Activated CD8-positive, alpha-beta T cell treated with anti-CD3 and anti-CD28 coated beads for 36 hours (primary cell): ENCODE measurements around the gene TNNI3K. TPM values are rescaled to one million over a fixed set of nuclear protein-coding genes. Genes with fewer than 3 reads are reported as not detected.

Experiments
- ATAC-seq: fragments of 200-7000 bp; cut with Tn5 transposase; one replicate; pipeline ENCODE4 v1.10.0; 2021; ENCODE audit warnings: mild to moderate bottlenecking, moderate library complexity
- CTCF ChIA-PET: fragments of 350-600 bp; sonication (Branson Sonifier 250); formaldehyde crosslinking; loops from one replicate; lab custom pipeline; 2021; ENCODE audit warnings: antibody characterized with exemption; lab: Charles Lee
- POLR2A ChIA-PET: fragments of 350-600 bp; sonication (Branson Sonifier 250); formaldehyde crosslinking; loops from one replicate; lab custom pipeline; 2021; ENCODE audit warnings: antibody characterized with exemption; lab: Charles Lee
- DNase-seq: peaks from one replicate; pipeline ENCODE4 v3.0.0-alpha.2; 2020
- H3K27ac Mint-ChIP-seq: one replicate; pipeline ENCODE4 v1.8.0; 2021; ENCODE audit warnings: mild to moderate bottlenecking, mixed read lengths
- H3K27me3 Mint-ChIP-seq: one replicate; pipeline ENCODE4 v1.8.0; 2021; ENCODE audit warnings: mixed read lengths
- H3K36me3 Mint-ChIP-seq: one replicate; pipeline ENCODE4 v1.8.0; 2021; ENCODE audit warnings: low read depth, mixed read lengths
- H3K4me1 Mint-ChIP-seq: one replicate; pipeline ENCODE4 v1.8.0; 2021; ENCODE audit warnings: low read depth, mixed read lengths
- H3K4me3 Mint-ChIP-seq: one replicate; pipeline ENCODE4 v1.8.0; 2021; ENCODE audit warnings: mild to moderate bottlenecking, moderate library complexity, mixed read lengths
- H3K9me3 Mint-ChIP-seq: one replicate; pipeline ENCODE4 v1.8.0; 2021; ENCODE audit warnings: mixed read lengths
- intact Hi-C: fragments of 100-400 bp; cut with micrococcal nuclease; formaldehyde crosslinking; loops from one replicate; pipeline ENCODE4 v1.10.0; 2022
- total RNA-seq, 2 experiments: library from RNA; stranded (reverse); gene quantifications; one replicate each; pipeline ENCODE4 v1.2.3, GENCODE V29; 2021
- TF ChIP-seq, protein P1 (sequence below): fragments of 200-600 bp; IDR thresholded peaks from one replicate; pipeline ENCODE4 v1.8.0; 2022; ENCODE audit warnings: antibody characterized with exemption, mild to moderate bottlenecking

Gene TNNI3K
- total RNA-seq, 2 experiments from 2014 or later, result 0.52 TPM; not detected in 1

DNA sequence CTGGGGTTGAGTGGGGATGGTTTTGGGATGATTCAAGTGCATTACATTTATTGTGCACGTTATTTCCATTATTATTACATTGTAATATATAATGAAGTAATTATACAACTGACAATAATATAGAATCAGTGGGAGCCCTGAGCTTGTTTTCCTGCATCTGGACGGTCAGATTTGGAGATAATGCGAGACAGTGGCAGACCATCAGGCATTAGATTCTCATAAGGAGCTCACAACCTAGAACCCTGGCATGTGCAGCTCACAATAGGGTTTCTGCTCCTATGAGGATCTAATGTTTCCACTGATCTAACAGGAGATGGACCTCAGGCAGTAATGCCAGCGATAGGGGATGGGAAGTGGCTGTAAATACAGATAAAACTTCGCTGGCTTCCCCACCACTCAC, 355.1 kb downstream of the TNNI3K start:
- ChIA-PET CTCF (interaction anchor here (1.4 kb wide), 1 partner anchor 8 kb away, joined by 3 read pairs; no protein-coding TSS in a partner anchor), POLR2A (no interaction called here)
- DNase-seq (no peak), ATAC-seq (no peak)
- Mint-ChIP-seq H3K4me1 (no peaks in the 10 kb centered on the region), H3K4me3 (no peak overlapping the region), H3K9me3 (no peaks in the 10 kb centered on the region), H3K36me3 (no peaks in the 10 kb centered on the region), H3K27ac (no peak overlapping the region), H3K27me3 (peaks cover 2% of the 10 kb centered on the region)
- intact Hi-C loops, result no loop called here
- TF ChIP-seq, protein P1, sequence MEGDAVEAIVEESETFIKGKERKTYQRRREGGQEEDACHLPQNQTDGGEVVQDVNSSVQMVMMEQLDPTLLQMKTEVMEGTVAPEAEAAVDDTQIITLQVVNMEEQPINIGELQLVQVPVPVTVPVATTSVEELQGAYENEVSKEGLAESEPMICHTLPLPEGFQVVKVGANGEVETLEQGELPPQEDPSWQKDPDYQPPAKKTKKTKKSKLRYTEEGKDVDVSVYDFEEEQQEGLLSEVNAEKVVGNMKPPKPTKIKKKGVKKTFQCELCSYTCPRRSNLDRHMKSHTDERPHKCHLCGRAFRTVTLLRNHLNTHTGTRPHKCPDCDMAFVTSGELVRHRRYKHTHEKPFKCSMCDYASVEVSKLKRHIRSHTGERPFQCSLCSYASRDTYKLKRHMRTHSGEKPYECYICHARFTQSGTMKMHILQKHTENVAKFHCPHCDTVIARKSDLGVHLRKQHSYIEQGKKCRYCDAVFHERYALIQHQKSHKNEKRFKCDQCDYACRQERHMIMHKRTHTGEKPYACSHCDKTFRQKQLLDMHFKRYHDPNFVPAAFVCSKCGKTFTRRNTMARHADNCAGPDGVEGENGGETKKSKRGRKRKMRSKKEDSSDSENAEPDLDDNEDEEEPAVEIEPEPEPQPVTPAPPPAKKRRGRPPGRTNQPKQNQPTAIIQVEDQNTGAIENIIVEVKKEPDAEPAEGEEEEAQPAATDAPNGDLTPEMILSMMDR, result no peak

DNA sequence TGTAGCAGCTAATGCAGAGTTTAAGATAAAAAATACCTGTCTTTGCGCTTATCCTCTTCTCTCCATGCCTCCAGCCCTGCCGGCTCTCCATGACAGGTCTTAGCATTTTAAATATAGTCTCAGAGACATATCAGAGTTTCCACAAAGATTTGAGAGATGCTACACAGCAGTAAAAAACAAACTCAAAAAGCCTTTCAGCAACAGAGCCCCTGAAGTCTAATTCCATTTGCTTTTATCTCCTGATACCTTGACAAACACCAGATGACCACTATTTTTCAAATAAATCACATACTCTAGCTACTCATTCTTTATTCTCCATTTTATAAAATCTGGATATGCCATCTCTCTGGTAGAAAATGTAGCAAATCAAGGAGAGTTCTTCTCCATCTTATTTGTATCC, 356.8 kb downstream of the TNNI3K start:
- no peaks in the 10 kb centered on the region for H3K4me1 Mint-ChIP-seq
- no peak overlapping the region for H3K27ac Mint-ChIP-seq
- POLR2A ChIA-PET, result no interaction called here
- TF ChIP-seq, protein P1, result no peak
- H3K36me3 Mint-ChIP-seq, result no peaks in the 10 kb centered on the region
- intact Hi-C loops, result no loop called here
- DNase-seq (no peak), ATAC-seq (no peak)
- H3K9me3 Mint-ChIP-seq, result no peaks in the 10 kb centered on the region
- H3K27me3 Mint-ChIP-seq, result peaks cover 2% of the 10 kb centered on the region
- no peak overlapping the region for H3K4me3 Mint-ChIP-seq
- CTCF ChIA-PET, result no interaction called here

DNA sequence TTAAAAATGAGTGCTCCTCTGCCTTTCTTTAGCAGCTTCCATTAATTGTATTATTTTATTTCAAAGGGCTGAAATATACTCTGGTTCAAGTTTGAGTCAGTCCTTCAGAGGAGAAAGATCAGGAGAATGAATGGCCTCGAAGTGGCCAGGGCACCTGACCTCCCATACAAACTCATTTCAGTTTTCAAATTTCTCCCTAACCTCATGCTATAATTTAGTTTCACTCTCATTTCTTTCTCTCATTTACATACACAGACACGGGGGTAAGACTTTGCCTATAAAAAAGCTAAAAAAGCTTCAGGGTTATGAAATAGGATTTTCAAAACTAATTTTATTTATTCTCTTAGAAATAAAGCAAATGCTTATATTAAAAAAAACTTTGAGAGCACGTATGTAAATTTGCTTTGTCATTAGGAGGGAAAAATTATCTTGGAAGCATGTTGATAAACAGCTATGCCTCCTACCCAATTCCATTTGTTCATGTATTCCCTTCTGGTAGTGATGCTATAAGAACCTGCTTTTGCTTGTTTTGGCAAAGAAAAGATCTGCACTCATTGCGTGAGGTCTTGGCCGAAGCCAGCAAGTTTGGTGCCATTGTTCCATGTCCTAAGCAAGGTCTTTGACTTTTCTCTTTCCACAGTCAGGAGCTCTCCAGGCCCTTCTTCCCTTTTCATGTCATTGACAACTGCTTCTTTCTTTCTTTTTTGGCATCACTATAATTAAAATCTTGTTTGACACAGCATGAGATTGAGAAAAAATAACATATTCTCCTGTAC, 357.6 kb downstream of the TNNI3K start:
- ATAC-seq (no peak), DNase-seq (no peak)
- no peaks in the 10 kb centered on the region for H3K9me3 Mint-ChIP-seq
- TF ChIP-seq, protein P1, result no peak
- intact Hi-C loops, result no loop called here
- H3K27me3 Mint-ChIP-seq, result peaks cover 2% of the 10 kb centered on the region
- ChIA-PET POLR2A (no interaction called here), CTCF (no interaction called here)
- H3K36me3 Mint-ChIP-seq, result no peaks in the 10 kb centered on the region
- H3K27ac Mint-ChIP-seq, result no peak overlapping the region
- no peaks in the 10 kb centered on the region for H3K4me1 Mint-ChIP-seq
- no peak overlapping the region for H3K4me3 Mint-ChIP-seq

Other genes with a start within 250 kb of the TNNI3K start
- 1 to 10 TPM in 1 of 2 experiments, under 1 TPM in 1; 0.96 to 1.1 TPM for gene LRRIQ3, start 37.2 kb upstream of the TNNI3K start, total RNA-seq
- 1 to 10 TPM; 7.2 to 9.7 TPM for gene FPGT, start 37.1 kb upstream of the TNNI3K start, total RNA-seq